Medulla oblongata (tissue), 1 donor: ENCODE data around the gene PEPD.
"Not testable (repeated sequence)": the region's sequence is repeated elsewhere in the genome, so short reads cannot be mapped to it uniquely, and the experiment has no call there.

Experiments
- DNase-seq: peaks from one replicate; pipeline ENCODE4 v3.0.0-alpha.2; 2015; ENCODE audit errors: extremely low spot score

The PEPD gene

DNA sequence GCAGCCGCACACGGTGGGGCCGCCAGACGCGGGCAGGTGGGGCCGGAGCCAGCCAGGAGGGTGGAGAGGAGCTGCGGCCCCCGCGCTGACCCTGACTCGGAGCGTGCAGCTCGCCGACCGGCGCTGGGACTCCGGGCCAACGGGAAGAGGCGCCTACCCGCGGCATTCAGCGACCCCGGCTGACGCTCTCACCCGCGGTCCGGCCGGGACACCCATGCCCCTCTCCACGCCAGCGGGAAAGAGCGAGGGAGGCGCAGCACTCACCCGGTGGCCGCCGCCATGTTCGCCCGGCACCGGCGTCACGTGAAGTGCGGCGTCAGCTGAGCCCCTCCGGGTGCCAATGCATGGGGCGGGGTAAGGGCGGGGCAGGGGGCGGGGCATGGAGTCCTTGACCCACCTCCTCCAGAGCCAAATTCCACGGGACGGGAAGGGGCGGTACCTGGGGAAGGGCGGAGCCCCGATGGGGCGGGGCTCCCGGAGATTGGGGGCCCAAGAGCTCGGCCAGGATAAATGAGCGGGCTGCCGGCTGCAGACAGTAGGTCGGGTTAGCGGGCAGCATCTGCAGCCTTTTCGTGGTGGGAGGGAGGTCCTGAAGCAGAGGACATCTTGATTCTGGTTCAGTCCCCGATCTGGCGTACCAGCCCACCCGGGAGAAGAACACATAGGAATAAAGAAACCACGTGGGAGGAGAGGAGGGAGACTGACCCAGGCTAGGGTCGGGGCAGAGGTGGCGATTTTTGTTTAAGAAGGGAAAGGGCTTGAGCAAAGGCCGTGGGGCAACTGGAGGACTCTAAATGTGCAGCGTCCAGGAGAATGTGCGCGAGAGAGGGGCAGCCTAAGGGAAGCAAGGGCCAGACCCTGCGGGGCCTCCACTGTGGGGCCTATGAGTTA is at the start of gene PEPD:
PEPD (minus strand) TSS at position 312 of the 891 bp plus-strand sequence; CDS start at position 281, 31 bp downstream.
- DNase-seq, result peak; percentile 93

DNA sequence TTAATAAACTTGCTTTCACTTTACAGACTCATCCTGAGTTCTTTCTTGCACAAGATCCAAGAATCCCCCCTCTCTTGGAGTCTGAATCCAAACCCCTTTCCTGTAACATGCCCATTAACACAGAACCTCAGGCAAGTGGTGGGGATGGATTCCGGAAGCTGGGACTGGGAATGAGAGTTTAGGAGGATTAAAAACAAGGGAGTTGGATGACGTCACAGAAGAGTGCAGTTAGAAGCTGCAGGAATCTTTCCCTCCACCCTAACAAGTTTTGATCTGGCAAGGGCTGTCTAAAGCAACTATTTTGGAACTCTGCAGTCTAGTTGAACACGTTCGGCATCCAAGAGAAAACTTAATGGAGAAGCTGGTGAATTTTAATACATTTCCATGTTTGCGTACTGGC is 48.2 kb upstream of the PEPD start:
- no peak for DNase-seq

DNA sequence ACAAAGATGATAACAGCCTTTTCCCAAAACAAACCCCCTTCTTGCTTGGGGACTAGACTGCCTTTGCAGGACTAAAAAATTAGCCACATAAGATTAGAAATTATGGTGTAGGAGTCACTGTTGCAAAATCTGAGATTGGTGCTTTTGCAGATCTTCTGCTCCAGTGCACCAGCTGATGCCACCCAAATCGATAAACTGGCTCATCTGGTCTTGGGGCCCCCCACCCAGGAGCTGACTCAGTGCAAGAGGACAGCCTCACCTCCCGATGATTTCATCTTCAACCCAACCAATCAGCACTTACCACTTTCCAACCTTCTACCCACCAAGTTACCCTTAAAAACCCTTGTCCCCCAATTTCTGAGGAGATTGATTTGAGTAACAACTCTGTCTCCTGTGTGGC is 47.1 kb upstream of the PEPD start:
- DNase-seq, result no peak

DNA sequence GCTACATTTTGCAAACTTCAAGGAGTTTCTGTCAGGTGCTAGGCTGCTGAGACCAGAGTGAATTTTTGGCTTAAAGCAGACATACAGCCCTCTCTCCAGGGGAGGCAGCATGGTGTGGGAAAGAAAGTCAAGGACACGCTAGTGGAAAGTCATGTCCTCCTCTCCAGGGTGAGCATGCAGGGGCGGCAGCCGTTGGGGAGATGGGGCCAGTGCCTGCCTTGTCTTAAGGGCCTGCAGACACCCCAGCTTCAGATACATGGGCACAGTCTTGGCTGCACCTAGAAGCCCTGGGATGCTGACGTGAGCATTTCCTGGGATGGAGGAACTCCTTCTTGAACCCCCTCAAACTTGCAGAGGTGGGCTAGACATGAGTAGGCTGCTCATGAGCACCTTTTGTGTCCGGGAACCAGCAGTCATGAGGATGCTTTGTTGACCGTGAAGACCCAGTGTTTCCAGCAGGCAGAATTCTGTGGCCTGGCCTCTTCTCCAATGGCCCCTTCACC is 43.3 kb upstream of the PEPD start:
- DNase-seq, result no peak

DNA sequence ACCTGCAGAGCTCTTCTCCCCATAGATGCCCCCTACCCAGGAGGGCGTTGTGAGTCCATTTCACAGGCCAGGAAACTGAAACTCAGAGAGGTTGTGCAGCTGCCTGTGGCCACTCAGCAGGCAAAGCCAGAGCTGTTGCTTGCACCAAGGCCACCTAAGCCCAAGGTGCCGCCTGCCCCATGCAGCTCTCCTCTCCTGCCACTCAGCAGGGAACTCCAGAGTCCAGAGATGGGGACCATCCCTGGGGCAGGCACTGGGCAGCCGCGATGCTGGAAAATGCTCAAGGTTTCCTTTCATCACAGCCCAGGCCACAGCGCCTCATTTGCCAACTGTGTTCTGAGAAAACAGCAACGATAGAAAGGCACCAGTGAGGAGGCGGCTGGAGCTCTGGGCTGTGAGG is 41.0 kb upstream of the PEPD start:
- DNase-seq, result peak; percentile 10

DNA sequence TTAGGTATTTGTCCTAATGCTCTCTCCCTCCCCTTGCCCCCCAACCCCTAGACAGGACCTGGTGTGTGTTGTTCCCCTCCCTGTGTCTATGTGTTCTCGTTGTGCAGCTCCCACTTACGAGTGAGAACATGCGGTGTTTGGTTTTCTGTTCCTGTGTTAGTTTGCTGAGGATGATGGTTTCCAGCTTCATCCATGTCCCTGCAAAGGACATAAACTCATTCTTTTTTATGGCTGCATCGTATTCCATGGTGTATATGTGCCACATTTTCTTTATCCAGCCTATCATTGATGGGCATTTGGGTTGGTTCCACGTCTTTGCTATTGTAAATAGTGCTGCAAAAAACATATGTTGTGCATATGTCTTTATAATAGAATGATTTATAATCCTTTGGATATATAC is 40.1 kb upstream of the PEPD start:
- DNase-seq, result not testable (repeated sequence)

DNA sequence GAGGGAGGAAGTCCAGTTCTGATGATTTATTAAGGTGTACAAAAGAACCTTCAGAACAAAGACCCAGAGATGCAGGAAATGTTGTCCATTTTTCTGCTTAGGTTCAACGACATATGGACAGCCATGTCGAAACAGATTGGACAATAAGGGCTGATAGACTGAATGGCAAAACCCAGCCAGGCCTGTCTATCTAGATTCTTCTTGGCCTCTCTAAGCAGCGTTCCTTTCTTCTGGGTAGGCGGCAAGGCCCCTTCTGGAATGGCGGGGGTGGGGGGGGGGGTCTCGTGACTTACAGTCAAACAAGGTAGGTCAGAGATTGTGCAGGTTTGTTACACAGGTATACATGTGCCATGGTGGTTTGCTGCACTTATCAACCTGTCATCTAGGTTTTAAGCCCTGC is 39.7 kb upstream of the PEPD start:
- no peak for DNase-seq

DNA sequence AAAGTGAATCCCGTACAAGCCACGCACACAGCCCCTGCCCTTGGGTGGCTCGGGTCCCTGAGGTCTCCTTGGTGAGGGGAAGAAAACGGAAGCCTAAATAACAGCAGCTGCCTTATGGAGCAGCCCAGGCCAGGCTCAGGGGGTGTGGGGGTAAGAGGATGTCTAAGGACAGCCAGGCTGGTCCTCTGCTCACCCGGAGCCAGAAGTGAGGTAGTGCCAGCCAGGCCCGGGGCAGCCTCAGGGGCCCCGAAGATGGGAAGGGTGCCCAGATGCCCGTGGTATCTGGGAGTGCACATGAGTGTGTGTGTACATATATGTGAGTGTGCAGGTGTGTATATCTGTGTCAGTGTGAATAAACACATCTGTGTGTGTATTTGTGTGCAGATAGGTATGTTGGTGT is 38.4 kb upstream of the PEPD start:
- DNase-seq, result no peak

DNA sequence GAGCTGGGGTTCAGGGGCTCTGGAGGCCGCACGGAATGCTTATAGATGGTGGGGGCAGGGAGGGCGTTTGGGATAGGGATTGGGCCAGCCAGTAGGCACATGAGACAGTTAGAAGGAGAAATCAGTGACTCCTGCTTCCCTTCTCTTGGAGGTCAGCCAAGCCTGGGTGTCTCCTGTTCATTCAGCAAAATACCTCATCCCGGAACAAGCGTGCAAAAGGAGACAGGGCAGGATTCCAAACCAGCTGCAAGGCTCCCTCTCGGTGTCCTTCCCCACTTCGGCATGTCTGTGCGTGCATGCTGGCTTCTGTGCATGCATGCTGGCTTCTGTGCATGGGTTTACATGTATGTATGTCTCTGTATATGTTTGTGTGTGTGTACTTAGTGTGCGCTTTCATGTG is 37.3 kb upstream of the PEPD start:
- DNase-seq, result no peak

DNA sequence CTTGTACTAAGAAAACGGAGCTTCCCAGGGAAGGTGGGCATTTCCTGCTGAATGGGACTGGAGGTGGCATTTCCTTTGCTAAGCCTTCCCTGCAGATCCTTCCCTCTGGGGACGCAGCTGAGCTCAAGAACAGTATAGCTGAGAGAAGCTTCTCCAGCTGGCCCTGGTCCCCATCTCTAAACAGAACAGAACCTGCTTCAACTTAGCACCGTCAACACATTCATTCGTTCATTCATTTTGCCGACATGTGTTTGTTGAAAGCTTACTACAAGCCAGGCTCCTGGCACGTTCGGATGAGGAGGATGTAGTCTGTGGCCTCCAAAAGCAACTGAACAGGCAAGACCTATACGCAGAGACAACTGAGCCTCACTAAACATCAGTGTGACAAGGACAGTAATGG is 36.6 kb upstream of the PEPD start:
- no peak for DNase-seq

DNA sequence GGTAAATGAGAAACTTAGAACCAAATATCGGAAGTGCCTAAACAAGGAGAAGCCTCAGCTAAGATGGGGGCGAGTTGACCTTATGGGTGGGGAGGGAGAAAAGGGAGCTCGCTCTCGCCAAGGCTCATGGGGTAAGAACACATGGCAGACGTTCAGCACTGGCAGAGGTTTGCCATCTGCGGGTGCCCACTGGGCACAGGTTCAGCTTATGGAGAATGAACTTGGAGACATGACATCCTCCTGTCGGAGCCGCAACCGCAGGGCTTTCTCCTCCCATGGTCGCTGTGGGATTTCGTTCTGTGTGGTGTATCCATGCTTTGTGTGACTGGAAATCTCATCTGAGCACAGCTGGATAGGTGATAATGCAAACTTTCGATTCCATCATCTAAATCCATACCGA is 36.1 kb upstream of the PEPD start:
- DNase-seq, result no peak

DNA sequence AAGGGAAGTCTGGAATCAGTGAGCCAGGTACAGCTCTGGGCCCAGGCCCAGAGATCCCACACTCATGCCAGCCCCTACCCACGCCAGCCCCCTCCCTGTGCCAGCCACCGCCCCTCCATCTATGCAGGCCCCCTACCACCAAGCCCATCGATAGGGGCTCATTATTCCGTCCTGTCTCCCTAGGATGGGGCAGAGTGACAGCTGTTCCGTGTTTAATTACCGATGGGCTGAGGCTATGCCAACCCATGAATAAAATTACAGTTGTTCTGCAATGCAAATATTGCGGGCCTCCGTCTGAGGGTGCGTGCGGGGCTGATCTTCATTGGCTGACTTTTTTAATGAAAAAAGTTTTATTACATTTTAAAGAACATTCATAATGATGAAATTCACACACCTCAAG is 35.6 kb upstream of the PEPD start:
- DNase-seq, result no peak

DNA sequence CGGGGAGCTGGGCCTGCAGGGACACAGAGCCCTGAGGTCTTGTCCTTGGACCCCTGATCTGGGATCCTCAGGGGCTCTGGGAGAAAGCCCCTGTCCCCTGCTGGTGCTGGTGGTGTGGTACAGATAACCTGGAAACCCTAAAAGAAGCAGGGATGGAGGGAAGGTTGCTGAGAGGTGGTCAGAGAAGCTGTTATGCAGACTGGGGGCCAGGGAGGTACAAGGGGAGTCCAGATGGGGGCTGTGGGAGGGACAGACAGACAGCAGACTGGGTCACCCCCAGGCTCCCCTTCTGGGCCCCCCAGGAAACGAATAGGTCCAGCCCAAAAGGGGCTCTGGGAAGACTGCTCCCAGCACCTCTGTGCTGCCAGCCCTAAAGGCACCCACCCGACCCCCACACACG is 34.7 kb upstream of the PEPD start:
- no peak for DNase-seq

DNA sequence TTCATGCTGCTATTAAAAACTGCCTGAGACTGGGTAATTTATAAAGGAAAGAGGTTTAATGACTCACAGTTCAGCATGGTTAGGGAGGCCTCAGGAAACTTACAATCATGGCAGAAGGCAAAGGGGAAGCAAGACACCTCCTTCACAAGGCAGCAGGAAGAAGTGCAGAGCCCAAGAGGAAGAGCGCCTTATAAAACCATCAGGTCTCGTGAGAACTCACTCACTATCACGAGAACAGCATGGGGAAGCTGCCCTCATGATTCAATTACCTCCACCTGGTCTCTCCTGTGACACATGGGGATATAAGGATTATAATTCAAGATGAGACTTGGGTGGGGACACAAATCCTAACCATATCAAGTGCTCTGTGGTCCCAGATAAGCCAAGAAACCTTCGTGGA is 34.1 kb upstream of the PEPD start:
- not testable (repeated sequence) for DNase-seq

DNA sequence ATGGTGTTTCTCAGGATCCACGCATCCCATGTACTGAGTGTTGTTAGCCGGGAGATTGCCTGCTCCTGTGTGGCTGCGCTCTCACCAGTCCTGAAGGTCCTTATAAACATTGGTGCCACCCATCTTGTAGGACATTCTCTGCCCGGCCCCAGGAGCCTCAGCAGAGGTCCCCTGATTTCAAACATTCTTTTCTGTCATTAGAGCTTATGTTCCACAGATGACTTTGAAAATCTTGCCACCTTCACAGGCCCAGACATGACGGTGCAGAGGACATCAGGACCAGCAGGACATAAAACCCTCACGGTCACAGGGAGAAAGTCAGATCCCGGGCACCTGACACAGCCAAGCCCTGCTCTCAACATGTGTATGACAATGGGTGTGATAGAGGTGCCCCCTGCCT is 33.2 kb upstream of the PEPD start:
- DNase-seq, result no peak

DNA sequence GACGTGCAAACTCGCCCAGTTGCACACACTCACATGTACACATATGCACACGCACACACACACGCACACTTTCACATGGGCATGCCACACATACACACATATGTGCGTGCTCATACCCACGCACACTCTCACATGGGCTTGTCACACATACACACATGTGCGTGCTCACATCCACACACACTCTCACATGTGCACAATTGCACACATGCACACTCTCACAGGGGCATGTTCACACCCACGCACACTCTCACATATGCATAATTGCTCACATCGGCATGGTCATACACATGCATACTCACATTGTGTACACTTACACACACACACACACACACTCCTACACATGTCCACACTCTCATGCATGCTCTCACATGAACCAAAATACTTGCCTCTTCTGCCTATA is 32.8 kb upstream of the PEPD start:
- DNase-seq, result no peak

DNA sequence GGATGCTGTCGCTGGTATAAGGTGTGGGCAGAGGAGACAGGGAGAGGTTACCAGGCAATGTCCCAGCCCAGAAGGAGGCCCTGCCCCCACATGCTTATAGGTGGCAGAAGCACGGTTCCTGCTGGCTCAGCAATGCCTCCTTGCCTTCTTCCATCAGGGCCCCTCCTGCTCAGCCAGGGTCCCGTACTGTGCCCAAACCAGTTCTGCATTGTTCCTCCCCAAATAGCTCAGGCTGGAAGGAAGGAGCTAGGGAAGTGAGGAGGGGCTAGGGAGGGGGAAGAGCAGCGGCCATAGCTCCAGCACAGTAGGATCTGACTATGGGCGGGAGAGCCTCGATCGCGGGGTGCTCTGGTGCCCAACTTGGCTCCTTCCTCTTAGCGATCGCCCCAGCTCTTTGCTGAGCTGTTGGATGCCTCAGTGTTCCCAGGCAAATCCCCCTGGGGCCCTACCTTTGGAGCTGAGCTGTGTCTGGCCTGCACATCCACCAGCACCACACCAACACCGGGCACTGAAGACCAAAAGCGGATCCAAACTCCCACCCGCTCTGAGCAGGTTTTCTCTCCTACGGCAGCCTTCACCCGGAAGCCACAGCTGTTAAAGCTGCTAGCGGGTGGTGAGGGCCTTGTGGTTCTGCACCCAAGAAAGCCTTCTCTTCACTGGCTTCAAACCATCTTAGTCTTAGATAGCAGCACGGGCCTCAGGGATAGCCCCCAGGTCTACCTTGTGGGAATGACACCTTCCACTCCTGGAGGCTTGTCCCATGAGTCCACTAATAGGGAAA is 32.1 kb upstream of the PEPD start:
- DNase-seq, result no peak

DNA sequence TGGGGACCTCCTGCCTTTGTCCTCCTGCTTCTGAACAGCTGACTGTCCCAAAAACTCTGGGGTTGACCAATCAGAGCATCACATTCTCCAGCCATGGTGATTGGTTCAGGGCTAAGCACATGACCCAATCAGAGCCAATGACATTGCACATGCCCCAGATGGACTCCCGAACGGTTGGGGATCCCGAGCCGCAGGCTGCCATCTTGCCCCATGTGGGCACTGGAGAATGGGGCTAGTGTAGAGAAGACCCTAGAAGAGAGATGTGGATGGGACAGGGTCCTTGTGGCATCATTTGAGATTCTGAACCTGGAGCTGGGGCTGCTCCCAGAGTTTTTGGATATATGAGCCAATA is 31.3 kb upstream of the PEPD start:
- DNase-seq, result no peak

DNA sequence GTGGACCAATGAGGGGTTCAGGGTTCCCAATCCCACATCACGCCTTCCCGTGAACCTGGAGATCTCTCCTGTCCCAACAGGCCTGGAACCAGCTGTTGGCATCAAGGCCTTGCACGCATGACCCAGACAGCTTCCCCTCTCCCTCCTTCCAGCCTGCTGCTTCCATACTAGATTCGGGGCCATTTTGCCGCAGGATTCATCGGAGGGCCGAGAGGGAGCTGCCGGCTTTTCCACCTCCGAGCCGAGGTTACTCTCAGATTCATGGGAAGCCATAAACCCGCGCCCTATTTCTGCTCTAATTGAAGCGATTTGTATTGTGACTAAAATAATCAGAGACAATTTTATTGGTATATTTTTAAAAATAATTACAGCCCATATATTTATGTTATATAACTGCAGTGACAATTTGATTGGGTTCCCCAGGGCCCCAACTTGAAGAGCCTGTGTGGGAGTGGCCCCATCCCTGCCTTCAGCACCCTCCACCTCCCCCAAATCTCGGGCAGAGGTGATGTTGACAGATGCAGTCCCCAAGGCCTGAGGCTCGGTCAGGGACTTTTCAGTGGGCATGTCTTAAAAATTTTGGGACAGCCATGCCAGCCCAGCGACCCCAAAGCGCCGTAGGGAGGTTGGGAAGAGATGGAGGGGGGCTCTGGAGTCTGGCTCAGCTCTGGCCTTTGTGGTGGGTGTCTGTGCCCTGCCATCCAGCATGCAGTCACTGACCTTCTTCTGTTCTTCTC is 30.8 kb upstream of the PEPD start:
- DNase-seq, result no peak

DNA sequence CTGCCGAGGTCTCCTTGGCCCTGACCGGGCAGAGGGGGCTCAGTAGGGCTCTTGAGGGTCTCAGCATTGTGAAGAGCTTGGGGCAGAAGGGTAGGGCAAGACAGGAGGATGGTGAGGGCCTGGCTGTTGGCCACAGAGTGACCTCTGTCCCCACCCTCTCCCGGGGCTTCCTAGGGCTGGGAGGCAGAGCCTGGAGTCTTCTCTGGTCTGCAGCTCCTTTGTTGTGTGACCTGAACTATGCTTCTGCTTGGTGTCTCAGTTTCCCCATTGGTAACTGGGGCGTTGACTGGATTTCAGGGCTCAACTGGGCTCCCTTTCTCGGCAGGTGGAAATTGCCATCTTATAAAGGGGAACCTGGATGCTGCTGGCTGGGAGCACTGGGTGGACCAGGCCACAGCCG is 30.1 kb upstream of the PEPD start:
- DNase-seq, result no peak

DNA sequence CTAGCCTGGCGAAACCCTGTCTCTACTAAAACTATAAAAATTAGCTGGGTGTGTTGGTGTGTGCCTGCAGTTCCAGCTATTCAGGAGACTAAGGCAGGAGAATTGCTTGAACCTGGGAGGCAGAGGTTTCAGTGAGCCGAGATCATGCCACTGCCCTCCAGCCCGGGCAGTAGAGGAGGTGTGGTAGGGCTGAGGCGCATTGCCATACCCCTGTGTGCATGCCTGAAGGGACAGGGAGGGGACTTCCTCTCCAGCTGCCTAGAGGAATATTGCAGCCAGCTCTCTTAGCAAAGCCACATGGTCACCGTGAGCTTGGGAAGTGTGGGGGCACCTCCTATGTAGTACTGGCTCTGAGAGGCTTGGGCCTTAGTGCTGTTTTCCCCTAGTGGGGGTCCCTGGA is 29.2 kb upstream of the PEPD start:
- no peak for DNase-seq

DNA sequence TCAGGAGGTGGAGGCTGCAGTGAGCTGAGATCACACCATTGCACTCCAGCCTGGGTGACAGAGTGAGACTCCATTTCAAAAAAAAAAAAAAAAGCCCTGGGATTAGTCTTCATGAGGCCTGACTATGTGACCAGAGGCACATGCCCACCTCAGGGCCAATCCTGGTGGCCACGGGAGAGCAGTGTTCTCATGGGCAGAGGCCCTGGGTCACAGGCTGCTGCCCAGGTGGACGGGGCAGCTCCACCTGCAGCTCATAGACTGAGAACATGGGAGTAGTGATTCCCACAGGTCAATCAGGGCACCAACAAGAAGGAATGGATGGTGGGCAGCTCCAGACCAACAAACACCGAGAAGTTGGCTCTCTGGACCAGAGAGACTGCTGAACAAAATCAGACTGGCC is 26.1 kb upstream of the PEPD start:
- no peak for DNase-seq
